IMR-90 (cell line): ENCODE data around the gene SGK1. TPM values are rescaled to one million over a fixed set of nuclear protein-coding genes. Genes with fewer than 3 reads are reported as not detected.

Experiments
- ATAC-seq: fragments of 200-7000 bp; cut with Tn5 transposase; 2 replicates; pipeline ENCODE4 v1.9.1; 2020; ENCODE audit warnings: low read depth, mild to moderate bottlenecking, moderate library complexity
- BruUV-seq: library from RNA; stranded (reverse); fragments of 400-500 nt; replicated peaks from 2 replicates; lab custom pipeline; 2021; lab: Mats Ljungman, UMichigan
- CTCF ChIA-PET: fragments of 300-600 bp; formaldehyde crosslinking; extraction: SDS; loops from one replicate; lab custom pipeline; 2021; ENCODE audit warnings: antibody characterized with exemption; lab: Yijun Ruan, JAX
- POLR2A ChIA-PET: fragments of 300-600 bp; sonication (Branson Sonifier 250); formaldehyde crosslinking; loops from one replicate; lab custom pipeline; 2022; ENCODE audit warnings: antibody characterized with exemption; ENCODE audit not compliant: unreplicated experiment; lab: Charles Lee
- DNase-seq: peaks from one replicate; pipeline ENCODE4 v3.0.0; 2013
- H2AFZ ChIP-seq: replicated peaks from 2 replicates; pipeline ENCODE3; 2013; ENCODE audit warnings: low read length, mild to moderate bottlenecking; ENCODE audit not compliant: poor library complexity
- H2AK5ac ChIP-seq: 2 replicates; pipeline ENCODE4 v1.6.1; 2013; ENCODE audit warnings: low read depth, low read length, inconsistent platforms
- H2AK9ac ChIP-seq: replicated peaks from 2 replicates; pipeline ENCODE3; 2013; ENCODE audit warnings: mild to moderate bottlenecking, low read depth, low read length, moderate library complexity; ENCODE audit not compliant: poor library complexity
- H2BK120ac ChIP-seq: 2 replicates; pipeline ENCODE4 v1.6.1; 2013; ENCODE audit warnings: low read depth, low read length, inconsistent platforms
- H2BK15ac ChIP-seq: 3 replicates; pipeline ENCODE4 v1.6.1; 2013; ENCODE audit warnings: low read depth, low read length, inconsistent platforms
- H2BK20ac ChIP-seq: 2 replicates; pipeline ENCODE4 v1.6.1; 2013; ENCODE audit warnings: low read depth, mild to moderate bottlenecking, inconsistent platforms, low read length, moderate library complexity
- H2BK5ac ChIP-seq: 2 replicates; pipeline ENCODE4 v1.6.1; 2013; ENCODE audit warnings: mild to moderate bottlenecking, low read depth, low read length, inconsistent platforms; ENCODE audit not compliant: poor library complexity, severe bottlenecking
- H3K14ac ChIP-seq: replicated peaks from 2 replicates; pipeline ENCODE4 v1.6.1; 2013; ENCODE audit warnings: low read depth, low read length, inconsistent platforms
- H3K18ac ChIP-seq: 2 replicates; pipeline ENCODE4 v1.6.1; 2013; ENCODE audit warnings: low read depth, low read length, control low read depth
- H3K23ac ChIP-seq: 2 replicates; pipeline ENCODE4 v1.6.1; 2013; ENCODE audit warnings: low read depth, low read length, inconsistent platforms
- H3K27ac ChIP-seq: 2 replicates; pipeline ENCODE4 v1.5.1; 2013; ENCODE audit warnings: mild to moderate bottlenecking, control low read depth, low read length; ENCODE audit not compliant: insufficient read depth
- H3K27me3 ChIP-seq: 2 replicates; pipeline ENCODE4 v1.6.1; 2013; ENCODE audit warnings: low read length; ENCODE audit not compliant: control insufficient read depth, insufficient read depth
- H3K36me3 ChIP-seq: 2 replicates; pipeline ENCODE4 v1.6.1; 2013; ENCODE audit warnings: low read length, mixed read lengths; ENCODE audit not compliant: control insufficient read depth, insufficient read depth
- H3K4ac ChIP-seq: 2 replicates; pipeline ENCODE4 v1.6.1; 2013; ENCODE audit warnings: low read depth, low read length, inconsistent platforms
- H3K4me1 ChIP-seq: 2 replicates; pipeline ENCODE4 v1.6.1; 2013; ENCODE audit warnings: low read length, mixed read lengths; ENCODE audit not compliant: control insufficient read depth, insufficient read depth
- H3K4me2 ChIP-seq: 2 replicates; pipeline ENCODE4 v1.6.1; 2013; ENCODE audit warnings: low read depth, mild to moderate bottlenecking, control low read depth, low read length, moderate library complexity
- H3K4me3 ChIP-seq: 2 replicates; pipeline ENCODE4 v1.5.1; 2013; ENCODE audit warnings: low read depth, mild to moderate bottlenecking, control low read depth, low read length, moderate library complexity; ENCODE audit not compliant: insufficient read depth
- H3K56ac ChIP-seq: 2 replicates; pipeline ENCODE4 v1.6.1; 2013; ENCODE audit warnings: low read length, inconsistent platforms; ENCODE audit not compliant: insufficient read depth; ENCODE audit errors: extremely low read depth
- H3K79me1 ChIP-seq, 2 experiments: 2 replicates each; pipeline ENCODE4 v1.6.1; 2013; ENCODE audit warnings: low read length in 2 of 2, inconsistent platforms in 1 of 2, low read depth in 1 of 2
- H3K9ac ChIP-seq: 2 replicates; pipeline ENCODE4 v1.6.1; 2013; ENCODE audit warnings: low read depth, low read length, control low read depth
- H3K9me1 ChIP-seq: 2 replicates; pipeline ENCODE4 v1.6.1; 2013; ENCODE audit warnings: low read length, inconsistent platforms; ENCODE audit not compliant: insufficient read depth
- H3K9me3 ChIP-seq: 2 replicates; pipeline ENCODE4 v1.6.1; 2013; ENCODE audit warnings: low read length; ENCODE audit not compliant: control insufficient read depth, insufficient read depth
- H4K20me1 ChIP-seq: 2 replicates; pipeline ENCODE4 v1.6.1; 2013; ENCODE audit warnings: low read length, inconsistent platforms; ENCODE audit not compliant: insufficient read depth
- H4K5ac ChIP-seq: 2 replicates; pipeline ENCODE4 v1.6.1; 2013; ENCODE audit warnings: mild to moderate bottlenecking, low read depth, low read length, control low read depth
- H4K8ac ChIP-seq, 2 experiments: 2 replicates each; pipeline ENCODE4 v1.6.1; 2013; ENCODE audit warnings: low read depth in 2 of 2, low read length in 2 of 2, control low read depth in 1 of 2, inconsistent platforms in 1 of 2
- H4K91ac ChIP-seq: 2 replicates; pipeline ENCODE4 v1.6.1; 2013; ENCODE audit warnings: low read depth, low read length, inconsistent platforms; ENCODE audit not compliant: insufficient read depth
- BHLHE40 ChIP-seq: fragments of 150-350 bp; IDR thresholded peaks from 2 replicates; pipeline ENCODE4 v1.6.1; 2016; ENCODE audit warnings: mild to moderate bottlenecking, low read depth, low read length
- CEBPB ChIP-seq: IDR thresholded peaks from 2 replicates; pipeline ENCODE4 v1.6.1; 2012; ENCODE audit warnings: low read depth, low read length, improper control_type of control experiment
- CHD1 ChIP-seq: IDR thresholded peaks from 2 replicates; pipeline ENCODE4 v1.6.1; 2012; ENCODE audit warnings: low read depth, low read length, improper control_type of control experiment
- CTCF ChIP-seq: conservative IDR thresholded peaks from 2 replicates; pipeline ENCODE4 v1.5.1; 2012; ENCODE audit warnings: mild to moderate bottlenecking, low read depth, low read length, improper control_type of control experiment
- ELK1 ChIP-seq: fragments of 150-350 bp; IDR thresholded peaks from 2 replicates; pipeline ENCODE4 v1.6.1; 2016; ENCODE audit warnings: low read depth, mild to moderate bottlenecking, low read length, moderate library complexity, borderline replicate concordance
- FOS ChIP-seq: fragments of 150-350 bp; IDR thresholded peaks from 2 replicates; pipeline ENCODE4 v1.6.1; 2016; ENCODE audit warnings: low read depth, low read length
- MAFK ChIP-seq: IDR thresholded peaks from 2 replicates; pipeline ENCODE4 v1.6.1; 2012; ENCODE audit warnings: low read depth, low read length, improper control_type of control experiment
- MAZ ChIP-seq: IDR thresholded peaks from 2 replicates; pipeline ENCODE4 v1.6.1; 2012; ENCODE audit warnings: low read depth, mild to moderate bottlenecking, low read length, improper control_type of control experiment, moderate library complexity, borderline replicate concordance
- MXI1 ChIP-seq: IDR thresholded peaks from 2 replicates; pipeline ENCODE4 v1.6.1; 2012; ENCODE audit warnings: low read depth, mild to moderate bottlenecking, low read length, moderate library complexity, borderline replicate concordance
- NFE2L2 ChIP-seq: fragments of 150-350 bp; IDR thresholded peaks from 2 replicates; pipeline ENCODE4 v1.6.1; 2016; ENCODE audit warnings: low read depth, mild to moderate bottlenecking, low read length
- POLR2A ChIP-seq: IDR thresholded peaks from 2 replicates; pipeline ENCODE4 v1.6.1; 2012; ENCODE audit warnings: mild to moderate bottlenecking, low read depth, low read length
- RAD21 ChIP-seq: IDR thresholded peaks from 2 replicates; pipeline ENCODE4 v1.6.1; 2012; ENCODE audit warnings: low read length, improper control_type of control experiment
- RCOR1 ChIP-seq: IDR thresholded peaks from 2 replicates; pipeline ENCODE4 v1.6.1; 2012; ENCODE audit warnings: mild to moderate bottlenecking, low read length, improper control_type of control experiment; ENCODE audit not compliant: insufficient replicate concordance
- RFX5 ChIP-seq: IDR thresholded peaks from 2 replicates; pipeline ENCODE4 v1.8.0; 2012; ENCODE audit warnings: low read depth, mild to moderate bottlenecking, low read length, moderate library complexity
- SMC3 ChIP-seq: fragments of 150-350 bp; IDR thresholded peaks from 2 replicates; pipeline ENCODE4 v1.6.1; 2016; ENCODE audit warnings: low read depth, mild to moderate bottlenecking, antibody characterized with exemption, low read length, moderate library complexity
- USF2 ChIP-seq: fragments of 150-350 bp; IDR thresholded peaks from 2 replicates; pipeline ENCODE4 v1.6.1; 2017; ENCODE audit warnings: mild to moderate bottlenecking, antibody characterized with exemption, low read length, low read depth
- WGBS, 2 experiments: methylation state at CpG; one replicate each; pipeline versions ENCODE4 v1.1.5 to v1.1.7; 2013; ENCODE audit warnings: missing lambda C conversion rate in 2 of 2; ENCODE audit not compliant: insufficient read length in 1 of 2; ENCODE audit errors: extremely low coverage in 2 of 2; 5-methylcytosine and 5-hydroxymethylcytosine counted together
- dilution Hi-C: fragments of 300-500 bp; cut with HindIII; formaldehyde crosslinking; loops from one replicate; pipeline ENCODE4 v1.14.3; 2018; ENCODE audit warnings: low sequenced_read_pairs; ENCODE audit not compliant: unreplicated experiment
- in situ Hi-C: fragments of 300-500 bp; cut with MboI; formaldehyde crosslinking; loops from 3 replicates; pipeline ENCODE4 v1.14.3; 2019; ENCODE audit warnings: low sequenced_read_pairs, inconsistent platforms, mixed read lengths
- intact Hi-C: fragments of 100-400 bp; cut with micrococcal nuclease; formaldehyde crosslinking; loops from 2 replicates; pipeline ENCODE4 v1.10.0; 2022
- polyA plus RNA-seq, 3 experiments: library from polyadenylated mRNA; depleted of rRNA; stranded (reverse); fragments of >200 nt; gene quantifications; 2 replicates each; pipeline ENCODE4 v1.2.3, GENCODE V29; 2012; ENCODE audit warnings: low replicate concordance in 1 of 3
- total RNA-seq: library from RNA; depleted of rRNA; stranded (reverse); fragments of >200 nt; gene quantifications from 2 replicates; pipeline ENCODE4 v1.2.3, GENCODE V29; 2012

Gene SGK1
- total and polyA plus RNA-seq, 2 of the 4 experiments (the other 2 are of a cell fraction) = 121 to 255 TPM

GRCh38 chr6:134315189-134315588, 2.7 kb downstream of the SGK1 start:
- in situ Hi-C loops = no loop called here
- Histone ChIP-seq H3K9me3 (no peaks in the 10 kb centered on the region), H2AFZ (no peak overlapping the region), H4K8ac (no peak overlapping the region), H3K27ac (no peak overlapping the region), H4K20me1 (no peaks in the 10 kb centered on the region), H3K36me3 (no peaks in the 10 kb centered on the region), H3K4me3 (no peak overlapping the region), H3K27me3 (no peaks in the 10 kb centered on the region), H3K4me1 (no peaks in the 10 kb centered on the region), H3K23ac (no peak overlapping the region), H2BK5ac (no peak overlapping the region), H3K79me1 (no peaks in the 10 kb centered on the region), H3K9me1 (no peaks in the 10 kb centered on the region), H3K14ac (no peak overlapping the region), H3K4me2 (no peak overlapping the region), H2AK9ac (no peak overlapping the region), H3K56ac (no peak overlapping the region), H2BK120ac (no peak overlapping the region), H2BK20ac (no peak overlapping the region), H3K9ac (no peak overlapping the region), H4K91ac (no peak overlapping the region), H2AK5ac (no peak overlapping the region), H2BK15ac (no peak overlapping the region), H3K4ac (no peak overlapping the region), H3K18ac (no peak overlapping the region), H4K5ac (no peak overlapping the region)
- ATAC-seq = no peak
- ChIA-PET POLR2A (no interaction called here), CTCF (no interaction called here)
- BruUV-seq = no TSS peak
- TF ChIP-seq CTCF = no peak
- no peak for TF ChIP-seq RAD21
- TF ChIP-seq RCOR1 = no peak
- TF ChIP-seq MXI1 = no peak
- TF ChIP-seq SMC3 = no peak
- no peak for TF ChIP-seq BHLHE40
- TF ChIP-seq CEBPB = no peak
- no peak for TF ChIP-seq FOS
- no peak for TF ChIP-seq MAZ
- TF ChIP-seq POLR2A = no peak
- TF ChIP-seq NFE2L2 = no peak
- TF ChIP-seq MAFK = no peak
- TF ChIP-seq ELK1 = no peak
- TF ChIP-seq RFX5 = no peak
- no peak for TF ChIP-seq USF2
- TF ChIP-seq CHD1 = no peak
- DNase-seq = no peak
- dilution Hi-C loops = no loop called here
- WGBS, 2 experiments = no CpG with 5 or more reads among the region's 1 CpG
- intact Hi-C loops = loop anchor here (5.0 kb wide), 1 partner anchor 327 kb away; no protein-coding TSS in a partner anchor
